ENCODE results near the gene KCNIP3.

- TF ChIP-seq, protein P1, sequence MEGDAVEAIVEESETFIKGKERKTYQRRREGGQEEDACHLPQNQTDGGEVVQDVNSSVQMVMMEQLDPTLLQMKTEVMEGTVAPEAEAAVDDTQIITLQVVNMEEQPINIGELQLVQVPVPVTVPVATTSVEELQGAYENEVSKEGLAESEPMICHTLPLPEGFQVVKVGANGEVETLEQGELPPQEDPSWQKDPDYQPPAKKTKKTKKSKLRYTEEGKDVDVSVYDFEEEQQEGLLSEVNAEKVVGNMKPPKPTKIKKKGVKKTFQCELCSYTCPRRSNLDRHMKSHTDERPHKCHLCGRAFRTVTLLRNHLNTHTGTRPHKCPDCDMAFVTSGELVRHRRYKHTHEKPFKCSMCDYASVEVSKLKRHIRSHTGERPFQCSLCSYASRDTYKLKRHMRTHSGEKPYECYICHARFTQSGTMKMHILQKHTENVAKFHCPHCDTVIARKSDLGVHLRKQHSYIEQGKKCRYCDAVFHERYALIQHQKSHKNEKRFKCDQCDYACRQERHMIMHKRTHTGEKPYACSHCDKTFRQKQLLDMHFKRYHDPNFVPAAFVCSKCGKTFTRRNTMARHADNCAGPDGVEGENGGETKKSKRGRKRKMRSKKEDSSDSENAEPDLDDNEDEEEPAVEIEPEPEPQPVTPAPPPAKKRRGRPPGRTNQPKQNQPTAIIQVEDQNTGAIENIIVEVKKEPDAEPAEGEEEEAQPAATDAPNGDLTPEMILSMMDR (IDR thresholded peaks at IDR 0.05) = no peak
- no peak for TF ChIP-seq EZH2 (IDR thresholded peaks at IDR 0.05; ENCODE audit: borderline replicate concordance, insufficient read depth, low read depth, low read length, poor library complexity, severe bottlenecking)
These were observed 20.8 kb upstream of the KCNIP3 start for GRCh38 chr2:95276244-95276887.

Data from B cell (primary cell).